GM19023 (cell line): ENCODE data around the gene NEUROD4.
A peak's percentile ranks its signal among the peaks of the same experiment; 100 is the strongest.

ENCODE experiments used
- ATAC-seq: cut with Tn5 transposase; IDR thresholded peaks from one replicate; pipeline ENCODE4 v1.9.1; 2021; ENCODE audit warnings: mild to moderate bottlenecking, moderate library complexity; ENCODE audit not compliant: unreplicated experiment

Gene NEUROD4

DNA sequence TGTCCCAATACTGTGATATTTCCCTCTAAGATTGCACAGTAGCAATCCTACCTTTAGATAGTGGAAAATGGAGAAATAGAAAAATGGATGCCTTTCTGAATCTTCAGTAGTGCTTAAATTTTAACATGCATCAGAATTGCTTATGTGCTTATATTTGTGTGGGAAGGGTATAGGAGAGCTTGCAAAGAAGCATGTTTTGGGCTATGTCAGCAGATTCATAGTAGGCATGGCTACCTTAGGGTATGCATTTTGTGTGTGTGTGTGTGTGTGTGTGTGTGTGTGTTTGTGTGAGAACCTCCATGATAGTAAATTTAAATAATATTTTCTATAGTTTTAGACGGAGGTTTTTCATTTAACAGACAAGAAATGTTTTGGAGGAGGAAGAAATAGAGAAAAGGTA is 38.3 kb downstream of the NEUROD4 start:
- no peak for ATAC-seq

DNA sequence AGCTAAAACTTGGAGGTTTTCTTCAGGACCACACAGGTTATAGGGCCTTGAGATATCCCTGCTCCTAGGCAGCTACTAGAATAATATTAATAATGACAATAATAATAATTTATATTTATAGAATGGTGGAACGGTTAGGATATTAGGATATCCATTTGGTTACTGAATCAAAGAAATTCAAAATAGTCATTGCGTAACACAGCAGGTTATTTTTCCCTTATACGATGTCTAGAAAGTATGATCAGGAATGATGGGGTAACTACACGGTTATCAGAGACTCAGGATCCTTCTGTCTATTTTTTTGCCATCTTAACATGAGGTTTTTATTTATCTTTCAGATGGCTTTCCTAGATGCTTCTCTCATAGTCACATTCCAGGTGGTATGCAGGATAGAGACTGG is 39.0 kb downstream of the NEUROD4 start:
- ATAC-seq = no peak

DNA sequence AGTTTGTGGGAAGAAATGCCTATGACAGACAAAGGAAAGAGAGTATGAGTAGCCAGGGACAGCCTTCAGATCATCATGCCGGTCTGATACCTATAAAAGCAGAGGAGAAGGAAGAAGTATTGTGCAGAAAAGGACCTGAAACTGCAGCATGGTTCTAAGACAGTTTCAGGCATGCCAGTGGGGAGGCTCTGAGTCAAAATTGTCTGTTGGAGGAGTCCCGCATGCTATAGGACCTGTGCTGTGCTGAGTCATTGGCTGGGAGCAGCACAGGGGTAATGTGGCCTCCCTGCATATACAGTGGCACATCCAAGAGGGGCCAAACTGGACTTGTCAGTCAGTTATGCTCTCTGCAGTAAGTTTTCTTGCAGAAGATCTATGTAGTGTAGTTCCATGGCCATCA is 40.7 kb downstream of the NEUROD4 start:
- peak; percentile 99 for ATAC-seq

DNA sequence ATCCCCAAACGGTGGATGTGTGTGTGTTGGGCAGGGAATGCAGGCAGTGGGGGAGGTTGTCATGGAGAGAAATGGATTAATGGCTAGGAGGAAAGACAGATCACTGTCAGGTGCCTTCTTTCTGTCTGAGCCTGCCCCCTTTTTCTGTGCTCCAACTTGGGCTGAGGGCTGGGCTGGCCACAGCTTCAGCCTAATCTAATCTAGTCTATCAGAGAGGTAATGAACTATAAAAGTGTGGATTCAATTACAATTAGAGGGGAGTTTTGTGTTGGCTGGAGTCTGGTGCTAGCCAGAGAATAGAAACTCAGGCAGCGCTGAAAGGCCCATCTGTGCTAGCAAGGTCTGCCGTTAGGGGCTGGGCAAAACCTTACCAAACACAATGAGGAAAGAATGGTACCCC is 41.2 kb downstream of the NEUROD4 start:
- peak; percentile 6 for ATAC-seq

DNA sequence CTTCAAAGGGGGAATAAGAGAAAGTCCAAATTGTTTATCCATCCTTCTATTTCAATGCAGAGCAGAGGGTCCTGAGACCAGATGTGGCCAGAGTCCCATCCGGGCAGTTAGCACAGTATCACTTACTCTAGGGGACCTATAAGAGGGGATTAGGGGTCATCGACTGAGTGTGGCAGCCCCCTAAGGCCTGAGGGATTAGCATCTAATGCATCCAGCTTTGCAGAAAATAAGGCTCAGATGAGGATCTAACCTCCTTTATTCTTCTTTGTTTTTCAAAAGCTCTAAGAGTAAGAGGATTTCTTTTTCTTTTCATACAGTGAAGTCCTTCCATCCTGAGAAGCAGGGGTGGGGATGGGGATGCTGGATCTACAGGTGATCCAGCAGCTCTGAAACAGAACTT is 43.5 kb downstream of the NEUROD4 start:
- no peak for ATAC-seq

DNA sequence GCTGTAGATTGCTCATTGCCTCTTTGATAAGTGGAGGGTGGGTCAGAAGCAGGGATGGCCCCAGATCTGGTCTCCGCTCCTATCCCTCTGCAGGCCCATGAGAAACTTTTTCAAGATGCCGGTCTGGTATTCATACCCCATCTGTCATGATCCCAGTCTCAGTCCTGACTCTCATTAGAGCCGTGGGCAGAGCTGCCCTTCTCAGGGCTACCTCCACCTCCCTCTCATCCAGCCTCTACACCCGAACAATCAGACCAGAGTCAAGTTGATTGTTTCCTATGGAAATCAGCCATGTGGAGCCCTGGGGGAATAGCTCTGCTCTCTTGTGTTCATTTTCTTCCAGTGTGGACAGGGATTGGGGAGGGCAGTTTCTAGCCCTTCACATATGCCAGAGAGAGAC is 45.8 kb downstream of the NEUROD4 start:
- ATAC-seq = no peak

DNA sequence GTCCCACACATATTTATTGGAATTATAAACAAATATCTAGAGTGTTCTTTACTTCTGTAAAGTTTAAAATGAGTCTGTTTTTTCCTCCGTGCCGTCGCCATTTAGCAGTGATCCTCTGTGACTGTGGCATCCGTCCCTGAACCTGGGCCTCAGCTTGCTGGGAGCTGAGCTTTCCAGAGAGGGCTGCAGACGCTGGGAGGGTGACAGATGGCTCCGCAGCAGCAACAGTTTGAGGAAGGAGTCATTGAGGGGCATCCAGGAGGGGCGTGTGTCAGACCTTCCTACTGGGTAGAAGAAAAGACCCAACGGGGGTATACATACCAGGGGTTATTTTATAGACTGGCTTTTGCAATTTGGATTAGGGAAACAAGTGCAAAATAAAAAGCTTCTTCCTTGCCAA is 47.9 kb downstream of the NEUROD4 start:
- no peak for ATAC-seq

DNA sequence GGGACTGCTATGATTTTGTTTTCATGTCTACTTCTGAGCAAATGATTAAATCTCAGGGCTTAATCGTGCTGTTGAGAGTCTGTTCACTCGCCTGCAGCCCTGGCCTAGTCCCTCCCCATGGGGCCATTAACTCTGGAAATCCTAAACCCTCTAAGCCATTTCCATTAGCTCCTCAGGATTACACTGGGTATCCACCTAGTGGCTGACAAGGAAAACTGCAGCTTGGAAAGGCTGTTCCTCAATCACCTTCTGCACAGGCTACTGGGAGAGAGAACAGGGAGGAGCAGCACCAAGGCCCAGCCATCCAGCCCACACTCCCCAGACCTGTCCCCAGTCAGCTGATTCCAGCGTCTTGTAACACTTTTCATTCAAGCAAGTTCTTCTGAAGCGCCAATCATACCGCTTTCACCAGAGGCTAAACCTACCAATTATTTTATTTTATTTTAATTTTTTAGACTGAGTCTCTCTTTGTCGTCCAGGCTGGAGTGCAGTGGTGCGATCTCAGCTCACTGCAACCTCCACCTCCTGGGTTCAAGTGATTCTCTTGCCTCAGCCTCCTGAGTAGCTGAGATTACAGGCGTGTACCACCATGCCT is 48.7 kb downstream of the NEUROD4 start:
- ATAC-seq = peak; percentile 59

DNA sequence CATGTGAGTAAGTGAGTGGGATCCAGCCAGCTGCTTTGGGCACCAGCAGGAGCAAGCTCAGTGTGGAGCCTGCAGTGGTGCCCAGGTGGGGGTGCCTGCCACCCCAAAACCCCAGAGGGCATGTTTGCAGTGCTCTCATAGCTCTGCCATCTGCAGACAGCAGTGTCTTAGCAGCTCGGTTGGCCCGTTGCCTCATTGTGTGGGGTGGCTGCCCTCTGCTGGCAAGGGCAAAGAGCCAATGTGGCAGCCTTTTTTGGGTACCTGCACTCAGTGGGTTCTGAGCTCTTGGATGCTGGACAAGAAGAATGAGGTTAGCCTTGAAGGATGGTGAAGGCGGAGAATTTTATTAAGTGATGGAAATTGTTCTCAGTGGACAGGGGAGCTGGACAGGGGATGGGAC is 52.3 kb downstream of the NEUROD4 start:
- ATAC-seq = peak; percentile 69

DNA sequence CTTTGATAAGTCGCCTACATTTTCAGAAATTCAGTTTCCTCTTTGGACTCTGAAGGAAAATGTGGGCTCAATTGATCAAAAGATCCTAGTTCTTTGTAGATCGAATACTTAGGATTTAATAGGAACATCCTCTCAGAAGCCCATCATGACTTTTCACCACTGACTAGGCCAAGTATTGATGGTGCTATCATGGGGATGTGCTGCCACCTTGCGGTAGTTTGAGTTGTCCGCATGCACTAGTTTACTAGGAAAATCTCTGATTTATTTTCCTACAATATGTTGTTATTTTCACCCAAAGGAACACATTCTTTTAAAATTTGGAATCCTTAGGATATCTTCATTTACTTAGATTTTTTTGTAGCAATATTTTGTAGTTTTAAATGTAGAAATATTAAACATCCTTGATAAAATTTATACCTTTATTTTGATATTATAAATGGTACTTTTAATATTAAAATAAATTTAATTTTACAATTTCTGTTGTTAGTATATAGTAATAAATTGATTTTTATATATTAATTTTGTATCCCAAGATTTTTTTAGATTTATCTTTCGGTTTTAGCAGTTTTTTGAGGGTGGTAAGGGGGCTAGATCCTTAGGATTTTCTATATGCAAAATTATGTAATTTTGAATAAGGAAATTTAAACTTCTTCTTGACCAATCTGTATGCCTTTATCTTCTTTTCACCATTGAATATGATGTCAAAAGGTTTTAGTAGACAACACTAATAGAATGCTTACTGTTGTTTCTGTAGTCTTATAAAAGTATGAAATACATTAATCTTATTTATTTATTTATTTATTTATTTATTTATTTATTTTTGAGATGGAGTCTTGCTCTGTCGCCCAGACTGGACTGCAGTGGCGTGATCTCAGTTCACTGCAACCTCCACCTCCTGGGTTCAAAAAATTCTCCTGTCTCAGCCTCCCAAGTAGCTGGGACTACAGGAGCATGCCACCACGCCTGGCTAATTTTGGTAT is 53.6 kb downstream of the NEUROD4 start:
- peak; percentile 56 for ATAC-seq

DNA sequence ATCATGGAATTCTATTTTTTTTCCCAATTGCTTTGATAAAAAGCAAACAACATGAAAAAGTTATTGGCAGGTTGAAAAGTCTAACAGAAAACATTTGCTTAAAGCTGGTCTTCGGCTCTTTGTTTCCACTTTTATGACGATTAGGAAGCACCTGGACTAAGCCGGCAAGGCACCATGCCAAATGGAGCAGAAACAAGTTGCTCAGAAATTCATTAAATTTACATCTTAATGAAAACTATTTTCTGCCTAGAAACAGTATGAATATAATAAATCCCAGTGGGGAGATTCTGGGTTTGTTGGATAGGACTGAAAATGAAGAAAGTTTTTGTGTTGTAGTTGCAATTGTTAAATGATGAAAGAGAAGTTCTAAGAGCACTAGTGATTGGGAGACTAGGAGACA is 55.0 kb downstream of the NEUROD4 start:
- no peak for ATAC-seq
